Measurements from ENCODE around the gene CD44. TPM values are rescaled to one million over a fixed set of nuclear protein-coding genes. Genes with fewer than 3 reads are reported as not detected.
"Not testable (repeated sequence)": the region's sequence is repeated elsewhere in the genome, so short reads cannot be mapped to it uniquely, and the experiment has no call there.

Gene CD44
- total RNA-seq, 1 experiment from 2014 or later = 6.1 TPM

GRCh38 chr11:35225946-35226520, 87.1 kb downstream of the CD44 start:
- WGBS (ENCODE audit: extremely low coverage, insufficient read length, low lambda C conversion rate) = no CpG with 5 or more reads among the region's 3 CpGs

GRCh38 chr11:35226756-35227155, 87.8 kb downstream of the CD44 start:
- not testable (repeated sequence) for H3K23me2 ChIP-seq (ENCODE audit: insufficient read length, low read depth, low read length, poor library complexity, severe bottlenecking); H4K20me1 ChIP-seq (ENCODE audit: control insufficient read depth, insufficient read depth, insufficient read length); H2BK5ac ChIP-seq (ENCODE audit: insufficient read length, low read length); H3K27ac ChIP-seq (ENCODE audit: insufficient read length, low read depth, low read length); H2AFZ ChIP-seq (ENCODE audit: low read length); H3K79me2 ChIP-seq (ENCODE audit: insufficient read depth, low read length); H2BK120ac ChIP-seq (ENCODE audit: low read depth, low read length, poor library complexity, severe bottlenecking); H3K79me1 ChIP-seq (ENCODE audit: insufficient read depth, low read depth, low read length, poor library complexity, severe bottlenecking); H2BK15ac ChIP-seq (ENCODE audit: low read depth, low read length); H3K27me3 Mint-ChIP-seq (ENCODE audit: low read depth); H3K9ac ChIP-seq (ENCODE audit: extremely low read depth, insufficient read length, low read length); H3K9me3 ChIP-seq (ENCODE audit: control insufficient read depth, low read depth, low read length); H4K5ac ChIP-seq (ENCODE audit: insufficient read length, low read depth, low read length); H3K4me3 Mint-ChIP-seq; H3K27me3 ChIP-seq (ENCODE audit: insufficient read depth, low read length); DNase-seq; H4K8ac ChIP-seq (replicated peaks; ENCODE audit: insufficient read length, low read depth, low read length); H3K4me2 ChIP-seq (ENCODE audit: insufficient read depth, insufficient read length, low read length); H2BK12ac ChIP-seq (ENCODE audit: insufficient read length, low read depth, low read length); H3K14ac ChIP-seq (ENCODE audit: insufficient read depth, low read length); H3K9me3 Mint-ChIP-seq; H3K36me3 Mint-ChIP-seq (ENCODE audit: insufficient read depth in 1 of 3, low read depth in 3 of 3); H3K18ac ChIP-seq (ENCODE audit: insufficient read length, low read depth, low read length); H2AK5ac ChIP-seq (ENCODE audit: insufficient read length, low read length); H3K4me1 Mint-ChIP-seq; H3K4ac ChIP-seq (ENCODE audit: low read depth, low read length); H3K4me1 ChIP-seq (ENCODE audit: insufficient read depth, low read length); H4K91ac ChIP-seq (ENCODE audit: insufficient read length, low read depth, low read length); H3K56ac ChIP-seq (ENCODE audit: insufficient read length, low read depth, low read length); H3T11ph ChIP-seq (ENCODE audit: low read length); H2BK20ac ChIP-seq (ENCODE audit: low read depth, low read length, poor library complexity, severe bottlenecking); H3K23ac ChIP-seq (ENCODE audit: insufficient read length, low read depth, low read length); H3K27ac Mint-ChIP-seq
- no CpG with 5 or more reads among the region's 6 CpGs for WGBS (ENCODE audit: extremely low coverage, insufficient read length, low lambda C conversion rate)

More at GRCh38 chr11:35225946-35226520, 87.1 kb downstream of the CD44 start:
- no peak overlapping the region for H2BK5ac ChIP-seq (ENCODE audit: insufficient read length, low read length)
- no peak overlapping the region for H2AFZ ChIP-seq (ENCODE audit: low read length)
- H3T11ph ChIP-seq (ENCODE audit: low read length) = no peak overlapping the region
- no peak for DNase-seq
- no peak overlapping the region for H3K56ac ChIP-seq (ENCODE audit: insufficient read length, low read depth, low read length)
- H3K14ac ChIP-seq (ENCODE audit: insufficient read depth, low read length) = no peak overlapping the region
- H3K18ac ChIP-seq (ENCODE audit: insufficient read length, low read depth, low read length) = no peak overlapping the region
- H4K8ac ChIP-seq (replicated peaks; ENCODE audit: insufficient read length, low read depth, low read length) = no peak overlapping the region
- no peaks in the 10 kb centered on the region for H3K9me3 Mint-ChIP-seq
- H3K4me1 ChIP-seq (ENCODE audit: insufficient read depth, low read length) = no peaks in the 10 kb centered on the region
- no peak overlapping the region for H3K9ac ChIP-seq (ENCODE audit: extremely low read depth, insufficient read length, low read length)
- no peak overlapping the region for H2BK20ac ChIP-seq (ENCODE audit: low read depth, low read length, poor library complexity, severe bottlenecking)
- no peak overlapping the region for H4K5ac ChIP-seq (ENCODE audit: insufficient read length, low read depth, low read length)
- H2AK5ac ChIP-seq (ENCODE audit: insufficient read length, low read length) = no peak overlapping the region
- H3K27me3 Mint-ChIP-seq (ENCODE audit: low read depth) = no peaks in the 10 kb centered on the region
- H3K4me1 Mint-ChIP-seq = no peaks in the 10 kb centered on the region
- no peak overlapping the region for H3K4me2 ChIP-seq (ENCODE audit: insufficient read depth, insufficient read length, low read length)
- no peak overlapping the region for H2BK12ac ChIP-seq (ENCODE audit: insufficient read length, low read depth, low read length)
- no peak overlapping the region for H3K27ac Mint-ChIP-seq
- no peaks in the 10 kb centered on the region for H3K36me3 Mint-ChIP-seq (ENCODE audit: insufficient read depth in 1 of 3, low read depth in 3 of 3)
- no peak overlapping the region for H2BK15ac ChIP-seq (ENCODE audit: low read depth, low read length)
- no peaks in the 10 kb centered on the region for H3K27me3 ChIP-seq (ENCODE audit: insufficient read depth, low read length)
- H3K4ac ChIP-seq (ENCODE audit: low read depth, low read length) = no peak overlapping the region
- H3K79me2 ChIP-seq (ENCODE audit: insufficient read depth, low read length) = no peaks in the 10 kb centered on the region
- H4K20me1 ChIP-seq (ENCODE audit: control insufficient read depth, insufficient read depth, insufficient read length) = no peaks in the 10 kb centered on the region
- H4K91ac ChIP-seq (ENCODE audit: insufficient read length, low read depth, low read length) = no peak overlapping the region
- no peak overlapping the region for H3K27ac ChIP-seq (ENCODE audit: insufficient read length, low read depth, low read length)
- no peaks in the 10 kb centered on the region for H3K9me3 ChIP-seq (ENCODE audit: control insufficient read depth, low read depth, low read length)
- H2BK120ac ChIP-seq (ENCODE audit: low read depth, low read length, poor library complexity, severe bottlenecking) = no peak overlapping the region
- no peak for TF ChIP-seq CTCF (conservative IDR thresholded peaks at IDR 0.05)
- H3K23me2 ChIP-seq (ENCODE audit: insufficient read length, low read depth, low read length, poor library complexity, severe bottlenecking) = no peaks in the 10 kb centered on the region
- H3K4me3 Mint-ChIP-seq = no peak overlapping the region
- no peak overlapping the region for H3K23ac ChIP-seq (ENCODE audit: insufficient read length, low read depth, low read length)
- no peaks in the 10 kb centered on the region for H3K79me1 ChIP-seq (ENCODE audit: insufficient read depth, low read depth, low read length, poor library complexity, severe bottlenecking)
